Breast epithelium (tissue), 4 donors: ENCODE data around the gene NCOA6. TPM values are rescaled to one million over a fixed set of nuclear protein-coding genes. Genes with fewer than 3 reads are reported as not detected.

Experiments
- DNase-seq, 2 donors: peaks; one replicate each; pipeline ENCODE4 v3.0.0-alpha.2; 2019; ENCODE audit warnings: low spot score in 2 of 2
- H3K27ac ChIP-seq, 2 donors: fragments of 200-600 bp; sonication (generic) in 1 of 2; one replicate each; pipeline ENCODE4 v1.5.1; 2016 to 2019; ENCODE audit warnings: mild to moderate bottlenecking in 1 of 2
- H3K27me3 ChIP-seq, 2 donors: fragments of 200-600 bp; sonication (generic) in 1 of 2; one replicate each; pipeline versions ENCODE4 v1.5.1 to v1.6.0; 2017 to 2019; ENCODE audit warnings: control low read depth in 1 of 2, mild to moderate bottlenecking in 1 of 2
- H3K36me3 ChIP-seq: fragments of 200-600 bp; one replicate; pipeline ENCODE4 v1.5.1; 2019
- H3K4me1 ChIP-seq, 2 donors: fragments of 200-600 bp; sonication (generic); one replicate each; pipeline ENCODE4 v1.5.1; 2016 to 2019; ENCODE audit warnings: control low read depth in 1 of 2
- H3K4me3 ChIP-seq, 3 donors: fragments of 200-600 bp; sonication (generic); 1 replicate in 2 of 3; 2 replicates in 1 of 3; pipeline ENCODE4 v1.5.1; 2016 to 2019; ENCODE audit warnings: mild to moderate bottlenecking in 3 of 3, moderate library complexity in 2 of 3
- H3K9me3 ChIP-seq, 2 donors: fragments of 200-600 bp; sonication (generic) in 1 of 2; one replicate each; pipeline ENCODE4 v1.5.1; 2016 to 2019; ENCODE audit warnings: control low read depth in 1 of 2
- CTCF ChIP-seq, 3 donors: fragments of 450-650 bp; IDR thresholded peaks; one replicate each; pipeline ENCODE4 v1.5.1; 2016 to 2017; ENCODE audit warnings: antibody characterized with exemption in 3 of 3, mild to moderate bottlenecking in 3 of 3, moderate library complexity in 3 of 3
- POLR2A ChIP-seq: fragments of 450-650 bp; IDR thresholded peaks from one replicate; pipeline ENCODE4 v1.6.1; 2016; ENCODE audit warnings: antibody characterized with exemption, mild to moderate bottlenecking, moderate library complexity
- POLR2AphosphoS5 ChIP-seq, 3 donors: sonication (generic); formaldehyde crosslinking; IDR thresholded peaks; one replicate each; pipeline ENCODE4 v1.6.1; 2017; ENCODE audit warnings: antibody characterized with exemption in 3 of 3
- intact Hi-C: fragments of 100-400 bp; cut with DNase I; formaldehyde crosslinking; loops from one replicate; pipeline ENCODE4 v1.15.1; 2023; ENCODE audit warnings: low total_unique reads
- total RNA-seq, 3 donors: library from RNA; depleted of rRNA; stranded (reverse); fragments of >200 nt; gene quantifications; one replicate each; pipeline ENCODE4 v1.1.0, GENCODE V29; 2016

NCOA6 gene
- total RNA-seq, 3 donors from 2014 or later, result 20.0 to 20.6 (median 20.3) TPM

DNA sequence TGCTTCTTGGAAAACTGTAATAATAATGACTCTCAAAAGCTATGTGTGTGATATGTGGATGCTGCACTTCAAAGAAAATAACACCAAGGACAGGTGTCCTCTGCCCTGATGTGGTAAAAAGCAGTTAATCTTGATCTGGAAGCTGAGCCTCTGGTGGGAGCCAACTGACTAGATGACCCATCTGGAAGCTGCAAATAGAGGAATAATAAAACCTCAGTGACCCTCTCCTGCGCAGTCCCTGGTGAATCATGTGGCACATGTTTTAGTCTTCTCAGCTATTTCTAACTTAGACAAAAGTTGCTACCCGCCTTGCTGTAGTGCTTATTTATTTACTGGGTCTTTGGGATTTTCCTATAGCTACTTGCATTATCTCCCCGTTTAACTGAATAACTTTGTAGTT lies 74.0 kb downstream of the NCOA6 start:
- DNase-seq, result no peak
- H3K27ac ChIP-seq, result no peak overlapping the region
- no peaks in the 10 kb centered on the region for H3K9me3 ChIP-seq
- no peaks in the 10 kb centered on the region for H3K4me1 ChIP-seq
- no peaks in the 10 kb centered on the region for H3K27me3 ChIP-seq
- H3K4me3 ChIP-seq, result no peak overlapping the region
- peaks cover 8% of the 10 kb centered on the region for H3K36me3 ChIP-seq
- TF ChIP-seq CTCF (IDR thresholded peaks at IDR 0.05), result no peak
- no peak for TF ChIP-seq POLR2A
- TF ChIP-seq POLR2AphosphoS5 (IDR thresholded peaks at IDR 0.05), result no peak
- intact Hi-C loops, result no loop called here

DNA sequence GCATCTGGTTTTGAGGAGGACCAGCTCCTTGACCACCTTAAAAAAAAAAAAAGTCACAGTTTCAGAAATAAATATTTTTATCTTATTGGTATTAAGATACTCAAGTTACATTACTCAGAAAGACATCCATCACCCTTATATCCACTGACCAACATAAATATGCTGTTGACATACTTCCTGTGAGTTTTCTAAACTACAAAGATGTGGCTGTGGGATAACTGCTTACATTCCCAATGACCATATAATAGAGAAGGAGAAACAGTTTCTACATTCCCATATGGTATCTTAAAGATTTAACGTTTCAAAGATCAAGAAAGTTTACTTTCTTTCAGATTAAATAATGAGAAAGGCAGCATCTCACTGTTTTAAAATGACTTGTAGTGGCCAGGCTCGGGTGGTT lies 75.0 kb downstream of the NCOA6 start:
- DNase-seq, result no peak
- Histone ChIP-seq H3K27ac (no peak overlapping the region), H3K36me3 (peaks cover 10% of the 10 kb centered on the region), H3K27me3 (no peaks in the 10 kb centered on the region), H3K4me3 (no peak overlapping the region), H3K4me1 (no peaks in the 10 kb centered on the region), H3K9me3 (no peaks in the 10 kb centered on the region)
- TF ChIP-seq POLR2A (no peak), CTCF (IDR thresholded peaks at IDR 0.05) (no peak), POLR2AphosphoS5 (IDR thresholded peaks at IDR 0.05) (no peak)
- intact Hi-C loops, result no loop called here

DNA sequence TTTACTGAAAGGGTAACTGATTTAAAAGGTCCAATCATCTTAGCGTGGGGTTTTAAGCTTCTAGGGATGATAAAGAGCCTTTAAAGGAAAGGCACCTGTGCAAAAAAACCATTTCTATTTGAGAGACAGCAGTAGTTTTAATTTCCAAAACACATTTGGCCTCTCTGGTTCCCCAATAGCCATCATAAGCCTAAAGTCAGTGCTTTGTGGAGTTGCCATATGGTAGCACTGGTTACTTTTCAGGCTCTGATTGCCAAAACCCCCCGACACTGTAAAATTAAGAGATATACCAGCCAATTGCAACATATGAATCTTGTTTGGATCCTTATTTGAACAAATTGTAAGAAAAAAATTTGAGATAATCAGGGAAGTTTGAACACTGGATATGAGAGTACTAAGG lies 76.7 kb downstream of the NCOA6 start:
- intact Hi-C loops, result no loop called here
- DNase-seq, result no peak
- Histone ChIP-seq H3K4me1 (no peaks in the 10 kb centered on the region), H3K36me3 (peaks cover 12% of the 10 kb centered on the region), H3K9me3 (no peaks in the 10 kb centered on the region), H3K4me3 (no peak overlapping the region), H3K27ac (no peak overlapping the region), H3K27me3 (no peaks in the 10 kb centered on the region)
- TF ChIP-seq POLR2AphosphoS5 (IDR thresholded peaks at IDR 0.05) (no peak), POLR2A (no peak), CTCF (IDR thresholded peaks at IDR 0.05) (no peak)

DNA sequence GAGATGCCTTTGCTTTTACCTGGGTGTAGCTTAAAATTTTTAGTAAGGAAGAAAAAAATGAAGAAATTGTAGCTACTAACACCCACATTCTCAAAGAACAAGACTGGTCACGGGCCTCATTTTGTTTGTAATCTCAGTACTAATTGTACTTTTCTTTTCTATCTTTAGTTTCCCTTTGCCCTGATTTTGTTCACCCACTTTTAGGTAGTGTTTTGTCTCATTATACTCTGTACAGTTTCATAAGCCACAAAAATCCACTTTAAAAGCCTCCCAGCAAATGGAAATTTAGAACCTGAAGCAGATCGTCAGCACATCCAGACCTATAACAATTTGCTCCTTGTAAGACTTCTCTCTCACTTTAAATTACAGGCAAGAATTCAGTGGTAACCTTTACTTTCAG lies 78.0 kb downstream of the NCOA6 start:
- intact Hi-C loops, result no loop called here
- Histone ChIP-seq H3K4me1 (no peaks in the 10 kb centered on the region), H3K36me3 (peaks cover 12% of the 10 kb centered on the region), H3K4me3 (no peak overlapping the region), H3K27me3 (no peaks in the 10 kb centered on the region), H3K27ac (no peak overlapping the region), H3K9me3 (no peaks in the 10 kb centered on the region)
- no peak for DNase-seq
- TF ChIP-seq POLR2AphosphoS5 (IDR thresholded peaks at IDR 0.05) (no peak), POLR2A (no peak), CTCF (IDR thresholded peaks at IDR 0.05) (no peak)

DNA sequence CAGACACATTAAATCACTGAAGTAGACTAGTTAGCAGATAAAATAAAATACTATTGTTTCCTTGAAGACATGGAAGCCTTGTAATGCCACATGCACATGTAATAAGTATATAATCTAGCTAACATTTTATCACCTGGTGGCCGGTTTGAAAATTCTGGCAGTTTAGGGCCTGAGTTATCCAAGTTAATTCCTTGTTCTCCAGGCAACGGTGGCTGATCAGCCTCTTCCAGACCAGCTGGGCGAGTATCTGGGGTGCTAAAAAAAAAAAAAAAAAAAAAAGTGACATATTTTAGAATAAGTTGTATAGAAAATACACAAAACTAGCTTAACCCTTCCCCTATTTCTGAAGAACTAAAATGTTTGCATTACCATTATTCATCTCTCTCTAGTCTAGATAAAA lies 78.8 kb downstream of the NCOA6 start:
- DNase-seq, result no peak
- H3K9me3 ChIP-seq, result no peaks in the 10 kb centered on the region
- H3K36me3 ChIP-seq, result peaks cover 12% of the 10 kb centered on the region
- intact Hi-C loops, result no loop called here
- TF ChIP-seq POLR2AphosphoS5 (IDR thresholded peaks at IDR 0.05) (no peak), CTCF (IDR thresholded peaks at IDR 0.05) (no peak), POLR2A (no peak)
- H3K4me1 ChIP-seq, result no peaks in the 10 kb centered on the region
- no peak overlapping the region for H3K4me3 ChIP-seq
- H3K27ac ChIP-seq, result no peak overlapping the region
- H3K27me3 ChIP-seq, result no peaks in the 10 kb centered on the region
